Measurements from ENCODE around the gene MAFG.

Gene MAFG

DNA sequence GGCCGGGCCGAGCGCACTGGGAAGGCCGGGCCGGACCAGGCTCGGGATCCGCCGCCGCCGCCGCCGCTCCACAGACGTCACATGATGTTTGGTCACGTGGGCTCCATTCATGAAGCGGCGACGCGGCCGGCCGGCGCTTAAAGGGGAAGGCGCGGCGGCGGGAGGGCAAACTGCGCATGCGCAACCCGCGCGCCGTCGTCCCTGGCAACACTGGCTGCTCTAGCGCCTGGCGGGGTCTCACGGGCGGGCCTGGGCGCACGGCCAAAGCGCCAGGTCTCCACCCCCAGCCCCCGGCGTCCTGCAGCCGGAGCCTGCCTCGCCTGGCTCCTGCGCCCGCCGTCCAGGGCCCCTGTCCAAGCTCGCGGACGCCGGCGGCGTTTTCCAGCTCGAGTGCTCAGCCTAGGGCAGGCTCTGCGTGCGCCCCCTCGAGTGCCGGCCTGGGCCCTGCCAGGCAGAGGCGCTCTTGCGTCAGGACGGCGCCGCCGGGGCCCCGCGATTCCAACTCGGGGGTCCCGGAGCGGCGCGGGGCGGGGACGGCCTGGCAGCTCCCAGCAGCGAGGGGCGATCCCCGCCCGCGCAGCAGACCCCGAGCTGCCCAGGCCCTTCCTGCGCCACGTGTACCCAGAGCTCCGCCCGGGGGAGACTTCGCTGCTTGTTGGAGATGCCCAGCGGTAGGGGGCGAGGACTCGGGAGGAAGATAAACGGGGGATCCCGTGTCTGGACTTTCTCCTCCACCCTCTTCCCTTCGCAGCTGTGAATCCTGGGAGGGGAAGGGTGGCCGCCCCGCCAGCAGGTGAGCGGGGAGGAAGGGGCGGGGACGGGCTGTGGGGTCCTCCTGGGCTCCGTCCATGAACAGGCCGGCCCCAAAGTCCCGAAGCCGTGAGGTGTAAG, at the start of gene MAFG:
TSS of gene MAFG (minus strand) at position 83 of the 891 bp plus-strand sequence. CDS start 4,550 bp downstream, outside the sequence.
- peak; percentile 92 for DNase-seq

DNA sequence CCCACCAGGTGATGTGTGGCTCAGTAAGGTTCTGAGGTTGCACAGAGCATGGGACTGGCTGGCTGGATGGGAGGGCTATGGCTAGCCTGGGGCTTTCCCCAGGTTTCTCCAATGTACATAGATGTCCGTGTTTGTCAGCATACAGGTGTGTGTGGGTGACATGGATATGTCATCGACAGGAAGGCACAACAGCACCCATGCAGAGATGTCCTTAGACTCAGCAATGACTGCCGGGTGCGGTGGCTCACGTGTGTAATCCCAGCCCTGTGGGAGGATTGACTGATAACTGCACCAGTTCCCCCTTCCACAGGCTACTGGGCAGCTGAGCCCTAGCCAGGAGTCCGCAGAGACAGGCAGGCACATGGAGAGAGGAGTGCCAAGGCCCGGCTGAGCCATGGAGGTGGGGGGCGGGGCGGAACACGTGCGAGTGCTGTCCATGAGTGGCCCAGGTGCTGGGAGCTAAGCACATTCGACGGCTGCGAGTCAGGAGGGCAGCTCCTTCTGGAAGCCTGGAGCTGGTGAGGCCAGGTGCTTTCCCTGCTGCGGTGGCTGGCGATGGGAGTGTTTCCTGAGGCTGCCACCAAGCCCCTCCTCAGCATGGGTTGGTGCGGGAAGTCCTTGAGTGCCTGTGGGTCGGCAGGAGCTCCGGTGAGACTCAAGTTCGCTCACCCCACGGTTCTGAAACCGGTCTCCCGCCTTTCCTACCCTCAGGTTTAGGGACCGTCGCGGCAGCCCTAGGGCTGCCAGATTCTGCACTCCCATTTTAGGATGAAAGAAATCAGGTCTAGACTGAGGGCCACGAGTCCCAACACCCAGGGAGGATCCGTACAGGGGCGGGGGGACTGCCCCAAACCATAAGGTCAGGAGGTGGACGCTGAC, 49.0 kb upstream of the MAFG start:
- DNase-seq = peak; percentile 17

DNA sequence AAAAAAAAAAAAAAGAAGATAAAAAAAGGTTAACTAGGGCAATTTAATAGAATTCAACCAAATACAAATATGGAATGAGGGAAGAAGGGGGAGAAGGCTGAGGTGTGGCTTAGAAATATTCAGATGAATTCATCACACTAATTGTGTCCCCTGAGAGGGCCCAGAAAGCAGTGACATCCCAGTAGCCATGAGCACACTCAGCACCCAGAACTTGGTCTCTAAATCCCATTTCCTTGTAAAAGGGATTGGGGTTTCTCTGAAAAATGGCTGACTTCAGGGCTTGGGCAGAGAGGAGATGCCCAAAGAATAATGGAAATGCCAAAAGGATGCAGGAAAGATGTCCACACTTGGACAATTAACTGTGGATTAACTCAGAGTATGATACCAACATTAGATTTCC, 45.9 kb upstream of the MAFG start:
- no peak for DNase-seq

DNA sequence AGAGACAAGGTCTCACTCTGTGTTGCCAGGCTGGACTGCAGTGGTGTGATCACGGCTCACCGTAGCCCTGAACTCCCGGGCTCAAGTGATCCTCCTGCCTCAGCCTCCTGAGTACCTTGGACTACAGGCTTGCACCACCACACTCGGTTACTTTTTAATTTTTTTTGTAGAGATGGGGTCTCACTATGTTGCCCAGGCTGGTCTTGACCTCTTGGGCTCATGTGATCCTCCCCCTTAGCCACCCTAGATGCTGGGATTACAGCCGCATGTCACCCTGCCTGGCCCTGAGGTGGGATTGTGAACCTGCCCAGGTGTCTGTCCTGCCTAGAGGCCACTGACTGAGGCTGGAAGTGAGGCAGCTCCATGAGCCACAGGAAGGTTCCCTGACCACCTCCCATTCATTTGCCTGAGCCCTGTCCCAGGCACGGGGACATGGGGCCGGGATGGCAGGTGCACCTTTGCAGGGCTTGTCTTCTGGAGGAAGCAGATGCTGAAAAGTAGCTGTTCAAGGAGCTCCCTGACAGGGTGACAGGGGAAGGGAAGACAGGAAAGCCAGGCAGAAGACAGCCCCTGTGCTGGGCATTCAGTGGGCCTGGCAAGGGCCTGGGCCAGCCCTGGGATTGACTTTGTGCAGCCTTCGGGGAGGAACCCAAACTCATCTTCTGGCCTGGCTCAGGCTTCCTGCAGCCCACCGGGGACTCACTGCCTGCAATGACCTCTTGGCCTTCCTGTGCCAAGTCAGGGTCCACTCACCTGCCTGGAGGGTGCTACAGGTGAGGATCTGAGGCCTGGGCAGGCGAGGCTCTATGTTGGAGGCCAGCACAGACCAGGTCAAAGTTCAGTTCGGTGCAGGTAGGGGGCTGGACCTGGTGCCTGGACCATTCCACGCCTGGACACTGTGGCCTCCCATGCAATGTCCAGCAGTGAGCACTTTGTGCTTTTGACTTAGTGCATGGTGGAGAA, 41.6 kb upstream of the MAFG start:
- DNase-seq = no peak

DNA sequence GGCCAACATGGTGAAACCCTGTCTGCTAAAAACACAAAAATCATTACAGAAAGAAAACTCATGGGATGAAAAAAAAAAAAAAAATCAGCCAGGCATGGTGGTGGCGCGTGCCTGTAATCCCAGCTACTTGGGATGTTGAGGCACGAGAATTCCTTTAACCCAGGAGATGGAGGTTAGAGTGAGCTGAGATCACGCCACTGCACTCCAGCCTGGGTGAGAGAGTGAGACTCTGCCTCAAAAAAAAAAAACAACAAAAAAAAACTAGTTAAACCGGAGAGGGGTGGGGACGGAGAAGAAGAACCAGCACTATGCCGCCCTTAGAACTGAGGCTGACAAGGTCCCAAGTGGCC, 40.8 kb upstream of the MAFG start:
- no peak for DNase-seq

DNA sequence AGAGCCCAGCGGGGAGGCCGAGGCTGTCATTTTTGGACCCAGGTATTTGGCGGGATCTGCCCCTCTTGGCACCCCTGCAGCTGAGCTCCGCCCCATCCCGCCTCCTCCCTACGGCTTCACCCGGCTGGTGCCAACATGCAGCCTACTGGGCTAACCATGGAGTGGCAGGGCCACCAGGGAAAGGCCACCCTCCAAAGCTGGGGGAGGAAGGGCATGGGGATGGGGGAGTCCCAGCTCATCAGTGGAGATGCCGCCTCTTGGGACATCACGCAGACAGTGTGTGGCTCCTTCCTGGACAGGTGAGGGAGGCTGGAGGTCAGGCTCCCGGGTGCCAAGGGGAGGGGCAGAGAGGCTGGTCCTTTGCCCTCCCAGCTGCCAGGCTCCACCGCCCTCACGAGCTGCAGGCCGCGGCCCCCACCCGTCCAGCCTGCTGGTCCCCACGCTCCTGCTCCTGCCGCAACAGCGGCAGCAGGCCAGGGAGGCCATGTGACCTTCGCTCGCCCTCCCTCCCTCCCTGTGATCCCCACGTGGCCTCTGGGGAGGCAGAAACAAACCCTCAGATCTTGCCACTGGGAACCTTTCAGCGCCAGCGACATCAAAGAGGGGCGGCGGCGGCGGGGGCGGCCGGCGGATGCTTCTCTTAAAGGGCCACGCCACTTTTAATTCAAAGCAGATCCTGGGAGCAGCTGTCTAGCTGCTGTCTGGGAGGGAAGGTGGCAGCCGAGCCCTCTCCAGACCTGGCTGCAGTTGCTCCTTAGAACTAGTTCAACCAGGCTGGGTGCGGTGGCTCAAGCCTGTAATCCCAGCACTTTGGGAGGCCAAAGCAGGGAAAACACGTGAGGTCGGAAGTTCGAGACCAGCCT, 40.2 kb upstream of the MAFG start:
- DNase-seq = peak; percentile 82

DNA sequence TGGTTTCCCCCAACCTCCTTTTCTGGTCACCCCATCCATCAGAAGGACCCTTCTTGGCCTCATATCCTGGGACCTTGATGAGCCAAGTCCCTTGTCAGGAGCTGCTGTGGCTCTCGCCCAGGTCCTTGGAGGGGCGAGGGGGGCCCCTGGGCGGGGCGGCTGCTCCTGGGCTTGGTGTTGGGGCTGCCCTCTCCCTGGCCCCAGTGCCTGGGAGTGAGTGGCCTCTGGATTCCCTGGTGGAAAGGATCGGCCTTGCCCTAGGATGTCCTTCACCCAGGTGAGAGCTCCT, 39.7 kb upstream of the MAFG start:
- no peak for DNase-seq

DNA sequence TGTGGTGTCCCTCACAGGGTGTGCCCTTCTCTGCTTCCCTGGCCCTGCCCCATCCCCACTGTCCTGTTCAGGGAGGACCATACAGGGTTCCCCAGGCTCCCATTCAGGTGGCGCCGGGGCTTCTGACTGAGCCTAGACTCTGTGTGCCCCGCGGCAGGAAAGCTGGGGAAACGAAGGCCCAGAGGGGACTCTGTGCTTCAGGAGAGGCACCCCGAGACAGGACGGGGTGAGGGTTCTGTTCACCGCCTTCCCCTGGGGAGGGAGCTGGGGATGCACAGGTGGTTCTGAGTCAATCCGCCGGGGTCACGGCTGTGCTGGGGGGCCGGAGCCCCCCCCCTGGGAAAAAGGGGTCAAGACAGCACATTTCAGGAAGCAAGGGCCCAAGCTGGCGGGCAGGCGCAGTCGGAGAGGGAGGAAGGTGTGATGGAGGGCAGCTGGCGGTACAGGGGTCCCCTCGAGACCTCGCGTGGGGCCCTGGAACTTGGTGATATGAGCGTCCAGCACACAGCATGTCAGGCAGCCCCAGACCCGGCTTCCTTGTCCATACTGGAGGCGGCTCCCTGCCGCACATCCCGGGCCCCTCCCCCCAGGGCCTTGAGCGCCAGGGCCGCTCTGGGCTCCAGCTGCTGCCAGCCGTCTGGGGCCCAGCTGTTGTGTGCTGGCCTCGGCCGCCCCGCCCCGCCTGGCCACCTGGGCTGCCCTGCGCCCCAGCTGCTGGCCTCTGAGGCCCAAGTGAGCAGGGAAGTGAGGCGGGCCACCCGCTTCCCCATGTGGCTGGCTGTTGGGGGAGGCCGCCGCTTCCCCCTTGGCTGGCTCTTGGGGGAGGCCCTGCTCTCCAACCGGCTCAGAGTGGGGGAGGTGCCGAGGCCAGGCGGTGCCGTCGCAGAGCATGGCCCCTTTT, 39.1 kb upstream of the MAFG start:
- DNase-seq = no peak

DNA sequence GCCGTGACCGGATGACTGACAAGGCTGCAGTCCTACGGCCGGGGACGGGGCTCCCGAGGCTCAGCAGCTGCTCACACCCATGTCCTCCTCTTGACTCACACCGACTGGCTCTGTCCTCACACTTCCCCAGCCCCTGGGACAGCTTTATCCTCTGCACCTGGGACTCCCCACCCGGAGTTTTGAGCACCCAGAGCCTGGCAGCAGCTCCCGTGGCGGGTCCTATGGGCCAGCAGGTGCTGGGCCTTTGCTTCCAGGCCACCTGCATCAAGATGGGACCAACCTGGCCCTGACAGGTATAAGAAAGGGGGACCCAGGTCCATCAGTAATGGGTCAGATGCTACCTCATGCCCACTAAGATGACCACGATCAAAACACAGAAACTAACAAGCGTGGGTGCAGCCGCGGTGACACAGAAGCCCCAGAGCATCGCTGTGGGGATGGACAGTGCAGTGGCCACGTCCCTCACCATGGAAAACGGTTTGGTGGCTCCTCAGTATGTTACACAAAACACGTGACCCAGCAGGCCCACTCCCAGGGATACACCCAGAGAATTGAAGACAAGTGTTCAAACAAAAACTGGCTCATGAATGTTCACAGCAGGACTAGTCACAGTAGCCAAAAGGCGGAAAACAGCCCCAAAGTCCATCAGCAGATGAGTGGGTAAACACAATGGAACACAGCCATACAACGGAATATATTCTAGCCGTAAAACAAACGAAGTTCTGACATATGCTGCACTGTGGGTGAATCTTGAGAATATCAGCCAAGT, 36.7 kb upstream of the MAFG start:
- no peak for DNase-seq

DNA sequence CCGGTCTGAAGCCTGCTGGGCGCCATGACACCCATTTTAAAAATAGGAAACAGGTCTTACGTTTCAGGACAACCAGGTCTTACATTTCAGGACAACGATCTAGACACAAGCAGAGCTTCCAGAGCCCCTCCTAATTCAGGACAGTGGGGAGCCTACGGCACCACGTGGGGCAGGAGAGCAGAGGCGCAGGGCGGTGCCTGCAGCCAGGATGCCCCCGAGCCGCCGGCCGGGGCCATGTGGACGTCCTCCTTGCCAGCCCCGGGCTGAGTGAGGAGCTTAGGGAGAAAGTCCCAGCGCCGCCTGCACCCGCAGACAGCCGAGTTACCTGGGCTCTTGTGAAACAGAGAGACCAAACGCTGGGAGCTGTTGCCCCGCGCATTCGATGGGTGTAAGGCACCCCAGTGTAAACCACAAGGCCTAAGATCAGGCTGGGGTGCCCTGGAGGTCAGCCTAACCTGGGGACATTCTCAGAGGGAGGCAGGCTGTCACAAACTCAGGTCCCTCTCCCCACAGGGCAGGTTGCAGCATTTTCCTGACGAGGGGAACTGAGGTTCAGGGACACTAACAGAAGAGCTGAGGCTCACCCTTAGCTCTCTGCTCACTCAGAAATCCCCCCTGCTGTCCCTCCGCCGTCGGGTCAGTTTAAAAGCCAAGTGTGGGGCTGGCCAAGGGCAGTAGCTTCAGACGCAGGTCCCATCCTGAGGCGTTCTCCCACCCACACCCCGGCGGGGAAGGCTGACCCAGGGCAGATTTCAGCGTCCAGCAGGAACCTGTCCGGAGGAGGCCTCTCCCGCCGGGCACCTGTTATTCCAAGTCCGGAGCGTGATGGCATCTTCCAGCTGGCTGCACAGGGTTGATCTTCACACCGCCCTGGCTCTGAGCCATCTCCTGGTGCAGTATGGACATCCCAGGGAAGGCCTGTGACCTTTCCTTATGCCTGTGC, 35.2 kb upstream of the MAFG start:
- DNase-seq = no peak

DNA sequence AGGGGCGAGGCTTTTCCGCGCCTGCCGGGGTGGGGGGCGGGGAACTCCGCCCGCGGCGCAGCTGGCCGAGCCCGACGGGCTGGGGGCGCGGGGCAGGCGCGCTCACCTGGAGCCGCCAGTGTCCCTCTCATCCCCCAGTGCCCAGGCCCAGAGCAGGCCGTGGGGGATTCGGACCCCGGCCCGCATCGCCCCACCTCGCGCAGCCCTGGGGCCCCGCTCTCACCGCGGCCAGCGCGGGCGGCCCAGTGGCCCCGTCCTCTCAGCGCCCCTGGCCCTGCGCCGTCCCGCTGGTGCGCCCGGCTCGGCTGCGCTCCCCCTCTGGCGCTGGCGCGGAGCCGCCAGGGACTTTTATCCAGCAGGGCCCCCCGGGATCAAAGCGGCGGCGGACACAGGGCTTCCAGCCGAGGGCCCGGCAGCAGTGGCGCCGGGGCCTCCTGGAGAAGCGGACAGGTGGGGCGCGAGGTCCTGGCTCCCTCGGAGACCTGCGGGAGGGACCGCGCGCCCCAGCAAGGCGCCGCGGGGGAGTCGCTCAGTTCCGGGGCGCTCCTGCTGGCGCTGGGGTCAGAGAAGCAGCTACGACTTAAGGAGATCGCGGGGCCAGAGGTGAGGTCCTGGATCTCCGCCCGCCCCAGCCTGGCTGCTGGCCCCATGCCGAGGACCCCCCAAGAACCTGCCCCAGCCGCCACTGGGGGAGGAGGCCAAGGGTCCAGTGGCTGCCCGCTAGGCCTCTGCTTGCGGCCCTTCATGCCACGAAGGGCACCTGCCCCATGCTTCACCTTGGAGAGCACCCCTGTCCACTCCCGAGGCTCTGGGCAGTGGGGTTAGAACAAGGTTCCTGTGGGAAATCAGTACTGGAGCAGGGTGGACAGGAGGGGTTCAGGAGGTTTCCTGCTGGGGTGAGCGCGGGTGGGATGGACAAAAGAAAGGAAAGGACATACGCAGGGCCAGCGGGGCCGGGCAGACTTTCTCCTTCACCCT, 34.3 kb upstream of the MAFG start:
- DNase-seq = no peak

DNA sequence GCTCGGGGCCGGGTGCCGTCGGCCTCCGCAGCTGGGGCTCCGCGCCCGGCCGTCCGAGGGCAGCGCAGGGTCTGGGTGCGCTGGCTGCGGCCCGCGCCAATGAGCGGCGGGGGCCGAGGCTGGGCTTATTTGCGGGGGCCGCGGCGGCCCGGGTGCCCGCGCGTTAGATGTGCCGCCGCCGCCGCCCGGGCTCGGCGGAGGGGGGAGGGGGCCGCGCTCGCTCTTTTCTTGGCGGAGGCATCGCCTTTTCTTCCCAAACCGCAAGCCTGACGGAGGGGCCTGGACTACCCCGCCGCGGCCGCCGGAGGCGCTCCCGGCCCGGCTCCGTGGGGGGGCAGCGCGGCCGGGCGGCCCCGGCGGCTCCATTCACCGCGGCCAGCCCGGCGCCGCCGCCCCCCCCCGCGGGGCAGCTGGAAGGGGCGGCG, 33.6 kb upstream of the MAFG start, which contains the start of gene NOTUM:
TSS of gene NOTUM (minus strand) at position 101 of the 425 bp plus-strand sequence. CDS start 278 bp downstream, outside the sequence.
- no peak for DNase-seq

DNA sequence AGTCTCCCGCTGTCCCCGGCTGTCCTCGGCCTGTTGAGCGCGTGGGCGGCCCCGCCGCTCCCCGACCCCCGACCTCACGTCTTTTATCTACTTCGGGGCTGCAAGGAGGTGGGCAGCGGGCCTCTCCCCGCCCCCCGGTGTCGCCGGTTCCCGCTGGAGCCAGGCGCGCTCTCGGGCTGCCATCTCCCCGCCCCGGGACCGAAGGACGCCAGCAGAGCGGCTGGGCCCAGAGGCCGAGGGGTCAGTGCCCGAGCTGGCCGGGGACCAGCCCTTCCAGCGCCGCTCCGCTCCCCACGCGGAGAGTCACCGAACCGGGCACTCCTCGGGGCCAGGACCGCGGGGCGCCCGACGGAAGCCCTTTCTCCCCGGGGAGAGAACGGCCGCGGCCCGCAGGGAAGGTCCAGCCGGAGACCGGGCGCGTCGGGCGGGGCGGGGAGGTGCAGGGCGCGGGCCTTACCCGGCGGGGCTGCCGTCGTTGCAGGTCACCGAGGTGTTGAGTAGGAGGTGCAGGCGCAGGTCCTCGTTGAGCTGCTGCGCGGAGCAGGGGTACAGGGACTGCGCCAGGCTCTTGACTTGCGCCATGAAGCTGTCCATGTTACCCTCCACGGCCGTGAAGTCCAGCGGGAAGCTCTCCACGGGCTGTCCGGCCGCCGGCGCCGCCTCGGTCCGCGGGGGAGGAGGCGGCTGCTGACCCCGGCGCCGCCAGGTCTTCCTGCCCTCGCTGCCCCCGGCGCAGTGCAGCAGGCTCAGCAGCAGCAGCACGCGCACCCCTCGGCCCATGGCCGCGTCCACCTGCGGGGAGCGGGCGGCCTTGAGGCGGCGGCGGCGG, 32.8 kb upstream of the MAFG start:
- no peak for DNase-seq

DNA sequence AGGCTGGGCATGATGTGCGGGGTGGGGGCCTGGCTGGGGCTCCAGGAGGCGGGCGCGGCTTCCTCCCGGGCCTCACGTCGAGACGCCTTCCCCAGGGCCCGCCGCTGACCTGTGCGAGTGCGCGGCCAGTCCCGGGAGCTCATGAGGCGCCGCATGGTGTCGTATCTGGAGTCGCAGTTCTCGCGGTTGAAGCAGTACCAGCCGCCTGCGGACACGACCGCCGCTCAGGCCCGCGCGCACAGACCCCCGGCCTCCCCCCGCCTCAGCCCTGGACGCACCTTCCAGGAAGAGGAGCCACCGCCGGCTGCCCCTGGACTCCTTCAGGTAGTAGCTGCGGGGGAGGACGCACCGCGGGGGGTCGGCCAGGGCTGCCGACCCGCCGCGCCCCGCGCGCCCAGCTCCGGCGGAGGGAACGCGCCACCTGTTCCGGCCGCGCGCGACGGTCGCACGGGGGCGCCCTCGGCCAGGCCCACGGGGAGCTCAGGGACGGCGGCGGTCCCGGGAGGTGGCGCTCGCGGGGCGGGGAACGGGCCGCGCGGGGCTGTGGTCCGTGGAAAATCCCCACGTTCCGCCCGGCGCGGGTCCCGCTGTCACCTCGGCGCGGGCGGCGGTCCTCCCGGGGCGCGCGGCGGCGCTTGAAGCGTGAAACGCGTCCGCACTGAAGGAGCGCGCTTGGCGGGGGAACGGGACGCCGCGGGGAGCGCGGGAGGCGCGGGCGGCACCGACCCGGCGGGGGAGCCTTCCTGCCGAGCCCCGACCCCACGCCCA, 32.0 kb upstream of the MAFG start:
- peak; percentile 60 for DNase-seq

DNA sequence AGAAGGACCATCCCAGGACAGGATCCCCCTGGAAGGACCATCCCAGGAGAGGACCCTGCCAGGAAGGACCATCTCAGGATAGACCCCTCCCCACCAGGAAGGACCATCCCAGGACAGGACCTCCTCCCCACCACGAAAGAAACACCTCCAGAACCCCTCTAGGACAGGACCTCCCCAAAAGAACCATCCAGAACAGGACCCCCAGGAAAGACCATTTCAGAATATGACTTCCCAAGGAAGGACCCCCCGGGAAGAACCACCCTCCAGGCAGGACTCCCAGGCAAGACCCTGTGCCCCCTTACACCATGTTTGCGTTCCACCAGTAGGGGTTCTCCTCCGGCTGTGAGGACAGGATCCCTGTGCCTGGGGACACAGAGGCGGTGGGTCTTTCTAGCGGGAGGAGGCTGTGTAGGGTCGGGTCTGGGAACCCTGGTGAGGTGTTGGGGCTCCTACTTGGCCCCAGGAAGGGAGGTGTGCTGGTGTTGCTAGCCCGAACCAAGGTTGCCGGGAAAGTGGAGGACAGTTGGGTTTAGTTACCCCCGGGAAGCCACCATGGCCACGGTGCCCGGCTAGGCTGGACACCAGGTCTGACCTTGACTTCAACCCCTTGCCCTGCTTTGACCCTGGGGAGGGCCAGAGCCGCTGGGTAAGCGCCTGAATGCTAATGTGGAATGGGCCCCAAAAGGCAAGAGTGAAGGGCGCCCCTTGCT, 31.3 kb upstream of the MAFG start:
- no peak for DNase-seq
